ENCODE measurements around the gene NRP1.

NRP1 gene

DNA sequence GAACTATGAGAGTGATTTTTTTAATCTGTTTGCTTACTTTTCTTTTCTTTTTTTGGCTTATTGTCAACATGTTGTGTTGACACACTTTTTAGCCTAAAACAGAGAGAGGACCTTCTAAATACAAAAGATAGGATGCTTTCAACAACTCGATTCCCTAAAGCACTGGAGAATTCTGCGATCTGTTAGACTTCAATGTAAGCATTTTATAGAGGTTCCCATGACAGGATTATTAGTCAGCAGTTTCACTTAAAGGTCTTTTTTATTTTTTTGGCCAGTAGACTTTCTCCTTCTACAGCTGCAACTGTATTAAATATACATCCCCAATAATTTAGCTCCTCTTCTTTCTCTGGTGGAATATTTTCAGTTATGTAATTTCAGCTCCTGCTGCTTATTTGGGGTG, 12.7 kb upstream of the NRP1 start:
- no peak for DNase-seq

DNA sequence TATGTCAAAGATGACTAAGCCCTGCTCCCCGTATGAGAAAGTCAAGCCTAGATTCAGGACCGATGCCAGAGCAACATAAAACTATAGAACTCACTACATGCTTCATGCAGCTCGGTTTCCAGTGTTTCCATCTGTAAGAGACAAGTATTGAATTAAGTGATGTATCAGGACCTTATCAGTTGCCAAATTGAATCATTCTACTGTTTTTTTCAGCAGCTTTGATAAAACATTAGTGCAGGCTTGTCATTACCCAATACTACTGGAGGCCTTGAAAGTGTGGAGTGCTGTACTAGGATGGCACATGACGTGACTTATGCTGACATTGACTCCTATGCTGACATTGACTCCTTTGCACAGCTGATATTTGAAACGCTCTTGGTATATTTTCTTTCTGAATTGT, 10.8 kb upstream of the NRP1 start:
- no peak for DNase-seq

DNA sequence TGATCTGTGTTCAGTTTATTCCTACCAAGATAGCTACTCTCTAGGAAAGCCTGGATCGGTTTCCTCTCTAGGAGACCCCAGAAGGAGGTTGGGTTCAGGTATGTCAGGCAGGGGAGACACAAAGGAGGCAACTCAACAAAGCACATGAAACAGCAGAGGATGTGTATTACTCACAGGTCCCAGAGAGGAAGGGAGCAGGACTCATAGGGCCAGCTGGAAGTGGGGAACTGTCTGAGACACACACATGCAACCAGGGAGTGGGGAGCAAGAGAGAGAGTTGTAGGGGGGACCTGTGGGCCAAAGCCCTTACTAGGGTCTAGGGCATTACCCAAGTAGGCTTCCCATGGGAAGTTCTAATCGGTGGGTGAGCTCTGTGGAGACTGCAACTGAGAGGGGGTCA, 10.2 kb upstream of the NRP1 start:
- DNase-seq, result no peak

DNA sequence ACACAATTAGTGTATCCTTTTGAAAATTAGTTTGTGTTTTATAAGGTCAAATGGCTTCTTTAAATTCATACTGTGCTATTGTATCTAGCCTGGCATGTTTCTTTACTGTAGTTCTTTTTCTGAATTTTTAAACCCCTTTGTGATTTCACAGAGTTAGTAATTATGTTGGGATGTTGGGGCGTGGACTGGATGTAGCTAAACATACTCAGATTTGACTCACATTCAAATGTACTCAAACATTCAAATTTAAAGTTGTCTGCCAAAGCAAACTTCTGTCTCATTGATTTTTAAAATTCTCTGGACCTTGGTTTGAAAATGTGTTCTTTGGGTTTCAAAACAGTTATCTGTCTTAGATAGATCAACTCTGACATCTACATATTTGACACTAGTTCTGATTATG, 7.2 kb upstream of the NRP1 start:
- DNase-seq, result no peak

DNA sequence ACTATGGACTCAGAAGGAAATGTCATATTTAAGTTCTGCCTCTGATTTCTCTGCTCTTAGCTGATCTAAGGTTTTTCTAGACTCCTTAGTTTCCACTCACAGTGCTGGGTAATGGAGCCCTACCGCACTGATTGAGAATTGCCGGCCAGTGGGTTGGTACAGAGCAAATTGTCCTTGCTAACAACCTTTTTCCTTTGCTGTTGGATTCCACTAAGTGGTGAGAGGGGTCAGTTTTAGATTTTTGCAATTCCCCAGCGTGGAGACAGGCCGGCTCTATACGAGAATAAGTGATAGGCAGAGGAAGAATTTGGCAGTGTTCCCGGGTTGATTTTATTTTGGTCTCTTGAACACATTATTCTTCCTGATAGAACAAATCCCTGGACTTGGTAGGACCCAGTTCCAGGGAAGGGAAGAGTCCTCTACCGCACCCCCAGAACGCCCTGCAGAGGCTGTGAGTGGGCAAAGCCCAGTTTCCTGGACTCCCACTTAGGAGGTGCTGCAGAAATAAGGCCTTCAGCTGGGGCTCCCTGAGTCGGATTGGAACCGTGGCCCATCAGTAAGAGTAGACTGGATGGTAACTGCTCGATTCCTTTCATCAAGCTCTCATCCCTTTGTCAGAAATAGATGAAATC, 3.0 kb upstream of the NRP1 start:
- peak; percentile 27 for DNase-seq

DNA sequence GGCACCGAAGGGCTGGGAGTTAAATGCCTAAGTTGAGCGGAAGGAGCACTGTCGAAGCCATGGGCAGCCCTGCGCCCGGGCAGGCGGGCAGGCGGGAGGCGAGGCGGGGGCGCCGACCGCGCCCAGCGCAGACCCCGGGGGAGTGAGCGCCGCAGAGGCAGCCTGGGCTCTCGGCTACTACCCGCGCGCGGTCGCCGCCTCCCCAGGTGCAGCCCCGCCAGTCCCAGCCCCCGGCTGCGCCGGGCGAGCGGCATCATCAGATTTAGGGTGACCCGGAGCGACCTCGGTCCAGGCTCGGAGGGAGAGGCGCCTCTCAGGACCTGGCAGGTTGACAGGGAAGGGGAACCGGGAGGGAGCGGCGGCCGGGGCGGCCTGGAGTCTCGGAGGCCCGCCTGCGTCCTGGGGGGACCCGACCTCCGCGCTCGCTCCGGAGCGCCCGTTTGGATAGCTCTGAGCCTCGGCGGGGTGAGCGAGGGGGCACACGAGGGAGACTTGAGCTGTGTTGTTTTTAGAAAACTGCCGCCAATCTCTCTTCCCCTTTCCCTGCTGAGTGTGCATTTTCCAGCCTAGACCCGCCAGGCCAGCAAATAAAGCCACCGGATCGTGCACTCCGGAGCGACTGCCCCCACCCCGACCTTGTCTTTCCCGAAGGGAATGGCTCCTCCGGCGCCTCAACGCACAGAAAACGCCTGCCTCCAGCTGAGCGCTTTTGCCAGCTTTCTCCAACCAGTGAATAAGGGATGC, 2.3 kb upstream of the NRP1 start:
- DNase-seq, result peak; percentile 39

DNA sequence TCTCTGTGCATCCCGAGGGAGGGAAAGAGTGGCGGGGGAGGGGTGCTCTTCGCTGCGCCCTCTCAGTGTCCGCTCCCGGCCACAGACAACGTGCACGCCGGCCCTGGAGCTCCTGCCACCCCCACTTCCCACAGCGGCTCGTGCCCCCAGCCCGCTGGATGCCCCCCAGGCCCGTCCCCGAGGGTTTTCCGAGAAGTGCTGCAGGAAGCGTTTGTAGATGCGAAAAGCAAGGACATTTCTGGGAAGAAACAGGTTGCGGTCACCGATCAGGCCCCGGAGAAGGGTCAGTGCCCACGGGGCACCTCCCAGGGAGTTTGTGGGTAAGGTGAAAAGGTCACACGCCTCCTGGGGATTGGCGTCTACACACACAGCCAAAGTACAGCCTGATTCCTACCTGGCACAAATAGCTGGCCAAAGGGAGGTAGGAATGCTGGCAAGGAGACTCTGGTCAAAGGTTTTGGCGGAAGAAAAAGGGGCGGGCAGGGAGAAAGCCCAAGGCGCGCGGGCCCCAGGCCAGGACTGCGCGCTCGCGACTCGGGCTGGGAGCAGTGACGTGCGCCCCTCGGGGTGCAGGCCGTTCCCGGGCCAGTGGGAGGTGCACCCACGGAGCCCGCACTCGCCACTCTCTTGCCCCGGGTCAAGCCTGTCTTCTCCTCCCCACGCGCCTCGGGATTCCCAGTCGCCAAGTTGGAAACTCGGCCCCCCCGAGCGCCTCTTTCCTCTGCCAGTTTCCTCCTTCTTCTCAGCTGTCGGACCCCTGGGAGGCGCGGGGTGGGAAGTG, 1.5 kb upstream of the NRP1 start:
- DNase-seq, result peak; percentile 11

DNA sequence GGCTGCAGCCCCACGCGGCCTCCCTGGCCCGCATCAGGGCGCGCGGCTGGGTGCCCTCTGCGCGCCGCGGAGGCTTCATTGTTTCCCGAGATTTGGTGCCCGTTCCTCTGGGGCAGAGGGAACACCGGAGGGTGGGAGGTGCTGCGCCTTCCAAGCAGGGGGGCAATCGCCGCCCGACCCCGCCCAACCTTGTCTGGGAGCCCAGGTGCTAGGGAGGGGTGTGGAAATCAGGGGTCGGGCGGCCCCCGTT, 1.0 kb upstream of the NRP1 start:
- DNase-seq, result no peak

DNA sequence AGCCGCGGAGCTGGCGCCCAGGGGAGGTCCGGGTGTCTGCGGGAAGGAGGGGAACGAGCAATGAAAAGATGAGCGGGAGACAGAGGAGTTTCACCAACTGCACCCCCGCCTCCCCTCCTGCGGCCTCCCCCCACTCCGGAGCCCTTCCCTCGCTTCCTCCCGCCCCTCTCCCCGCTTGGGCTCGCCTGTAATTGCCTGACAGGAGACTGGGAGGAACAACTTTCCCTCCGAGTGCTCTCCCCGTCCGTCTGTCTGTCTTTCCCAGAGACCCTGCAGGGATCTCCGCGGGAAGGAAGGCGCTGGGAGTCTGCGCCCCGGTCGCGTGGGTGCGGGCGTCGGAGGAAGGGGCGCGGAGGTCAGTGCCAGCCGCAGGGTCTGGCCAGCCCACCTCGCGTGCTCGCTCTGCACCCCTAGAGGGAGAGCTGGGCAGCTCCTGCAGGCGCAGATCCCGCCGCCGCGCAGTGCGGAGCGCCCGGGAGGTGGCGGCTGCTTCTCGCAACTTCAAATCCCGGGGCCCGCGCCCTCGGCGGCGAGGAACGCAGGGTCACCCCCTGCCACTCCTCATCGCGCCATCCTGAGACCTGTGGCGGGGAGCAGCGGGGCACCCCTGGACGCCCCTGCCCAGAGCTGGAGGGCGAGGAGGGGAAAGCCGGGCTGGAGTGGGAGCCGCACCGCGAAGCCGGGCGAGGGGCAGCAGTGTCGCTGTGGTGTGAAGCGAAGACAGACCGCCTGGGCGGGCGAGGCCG, 511 bp upstream of the NRP1 start:
- DNase-seq, result peak; percentile 47

DNA sequence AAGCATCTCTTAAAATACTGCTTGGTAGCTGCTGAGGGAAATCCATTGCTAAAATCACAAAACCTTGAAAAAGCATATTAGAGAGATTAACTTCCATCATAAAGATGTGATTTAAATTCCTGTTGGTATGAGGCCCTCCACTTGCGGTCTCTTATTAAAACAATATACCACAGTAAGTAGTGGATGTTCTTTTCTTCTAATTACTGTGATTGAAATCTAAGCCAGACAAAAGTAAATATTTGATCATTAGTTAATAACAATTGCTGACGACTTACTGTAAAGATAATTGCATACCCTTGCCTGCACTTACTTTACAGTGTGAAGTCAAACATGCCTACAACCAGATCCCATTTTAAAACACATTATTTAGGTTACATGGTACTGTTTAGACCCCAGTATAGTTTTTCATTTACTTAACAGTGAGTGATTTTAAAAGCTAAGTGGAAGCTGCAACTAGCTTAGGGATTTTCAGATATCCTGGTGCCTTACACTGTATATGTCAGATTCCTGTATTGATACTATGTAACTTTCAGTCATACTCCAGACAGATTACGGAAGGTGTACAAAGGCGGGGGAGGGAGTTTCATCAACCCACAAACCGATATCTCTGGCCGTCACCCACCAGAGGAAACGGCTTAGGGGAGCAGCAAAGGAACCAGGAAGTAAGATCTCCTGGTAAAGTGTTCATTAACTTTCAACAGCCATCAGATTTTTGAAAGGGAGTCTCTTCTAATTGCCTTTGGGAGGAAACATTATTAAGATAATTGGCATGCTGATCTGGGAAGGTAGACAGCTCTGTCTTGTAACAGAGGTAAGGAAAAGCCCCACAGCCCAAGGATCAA, 986 bp downstream of the NRP1 start:
- DNase-seq, result peak; percentile 33

DNA sequence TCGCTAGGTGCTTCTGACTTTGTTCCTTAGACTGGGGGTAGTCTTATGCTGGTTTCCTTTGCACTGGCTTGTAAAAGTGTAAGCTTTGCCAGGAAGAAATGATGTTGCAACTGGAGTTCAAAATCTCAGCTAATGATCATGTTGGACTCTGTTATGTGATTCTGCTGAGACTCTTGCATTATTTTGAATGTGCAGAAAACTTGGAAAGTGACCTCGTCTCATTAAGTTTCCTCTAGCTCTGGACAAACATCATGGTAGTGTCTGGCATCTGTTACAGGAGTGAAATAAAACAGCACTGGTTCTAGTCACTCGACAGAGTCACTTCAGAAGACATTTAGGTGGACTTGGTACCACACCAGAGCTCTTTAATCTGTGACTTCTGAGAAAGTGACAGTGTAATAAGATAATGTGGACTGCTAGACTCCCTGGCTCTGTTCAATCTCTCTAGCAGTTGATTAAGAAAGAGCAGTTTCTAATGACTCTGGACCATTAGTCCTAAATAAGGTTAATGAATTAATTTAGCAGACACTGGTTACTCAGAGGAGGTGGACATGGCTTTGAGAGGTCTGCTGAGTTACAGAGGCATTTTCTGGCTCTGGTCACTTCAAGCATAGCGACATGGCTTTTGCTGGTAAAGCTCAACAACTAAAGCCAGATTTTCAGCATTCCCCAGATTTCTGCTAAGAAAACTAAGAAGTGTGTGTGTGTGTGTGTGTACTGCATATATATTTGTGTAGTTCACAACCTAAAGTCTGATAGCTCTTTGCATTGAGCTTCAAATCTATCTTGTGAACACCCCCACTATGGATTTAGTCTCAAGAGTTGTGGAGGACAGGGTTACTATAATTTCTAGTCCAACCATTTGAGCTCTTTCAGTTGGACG, 2.0 kb downstream of the NRP1 start:
- DNase-seq, result no peak

DNA sequence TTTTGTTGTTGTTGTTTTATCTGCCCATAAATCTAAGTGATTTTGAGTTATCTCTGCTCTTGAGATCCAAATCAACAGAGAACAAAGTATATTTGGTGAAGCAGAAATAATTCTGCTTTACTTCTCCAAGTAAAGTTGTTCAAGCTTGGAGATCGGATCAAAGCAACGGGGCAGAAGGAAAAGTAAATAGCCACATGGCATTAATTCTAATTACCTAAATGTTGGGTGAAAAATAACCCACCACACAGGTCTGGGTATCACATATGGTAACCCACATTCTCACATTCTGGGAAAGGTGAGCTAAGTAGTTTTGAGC, 3.1 kb downstream of the NRP1 start:
- DNase-seq, result peak; percentile 38

DNA sequence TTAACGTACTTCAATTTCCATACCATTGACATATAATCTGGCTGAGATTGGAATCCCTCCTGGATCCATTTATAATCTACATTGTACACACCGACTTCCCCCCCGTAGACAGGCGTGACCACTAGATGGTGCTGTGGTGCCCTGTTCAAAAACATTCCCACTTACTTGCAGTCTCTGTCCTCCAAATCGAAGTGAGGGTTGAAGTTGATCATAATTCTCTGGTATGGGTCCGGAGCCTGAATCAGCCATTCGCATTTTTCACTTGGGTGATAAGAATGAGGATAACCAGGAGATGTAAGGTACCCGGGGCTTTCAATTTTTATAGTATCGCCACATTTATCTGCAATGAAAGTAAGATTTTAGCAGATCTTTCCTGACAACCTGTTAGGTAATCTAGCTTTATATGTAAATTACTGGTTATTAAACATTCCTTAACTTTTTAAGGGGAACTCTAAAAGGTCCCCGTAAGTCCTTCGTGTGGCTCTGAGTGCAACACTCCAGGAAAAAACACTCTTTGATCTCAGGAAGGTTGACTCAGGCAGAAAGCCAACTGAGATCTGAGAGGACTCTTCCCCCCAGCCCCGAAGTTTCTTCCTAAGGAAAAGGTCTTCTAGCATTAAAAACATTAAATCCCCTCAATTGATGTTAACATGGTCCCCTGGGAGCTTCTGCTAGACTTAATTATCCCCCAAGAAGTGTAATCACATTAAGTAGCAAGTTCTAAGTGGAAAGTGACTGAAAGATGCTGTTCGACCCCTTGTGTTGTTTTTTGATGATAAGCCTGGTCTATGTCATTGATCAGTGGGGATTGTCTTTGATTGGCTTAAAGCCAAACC, 3.7 kb downstream of the NRP1 start:
- DNase-seq, result peak; percentile 49

DNA sequence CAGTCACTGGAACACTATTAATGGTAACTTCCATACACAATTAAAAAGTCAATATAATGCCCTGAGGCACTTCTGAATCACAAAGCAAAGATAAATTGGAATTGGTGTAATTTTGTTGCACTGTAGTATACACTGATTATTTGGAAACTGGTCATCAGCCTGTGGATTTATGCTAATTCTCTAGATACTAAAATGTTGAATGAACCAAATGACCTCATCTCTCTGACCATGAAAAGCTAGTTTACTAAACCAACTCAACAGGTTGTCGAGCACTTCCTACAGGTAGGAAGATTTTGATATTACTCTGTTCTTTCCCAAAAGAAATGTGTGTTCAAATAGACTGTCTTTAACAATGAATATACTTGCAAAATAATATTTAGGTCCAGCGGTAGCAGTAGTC, 5.3 kb downstream of the NRP1 start:
- no peak for DNase-seq

DNA sequence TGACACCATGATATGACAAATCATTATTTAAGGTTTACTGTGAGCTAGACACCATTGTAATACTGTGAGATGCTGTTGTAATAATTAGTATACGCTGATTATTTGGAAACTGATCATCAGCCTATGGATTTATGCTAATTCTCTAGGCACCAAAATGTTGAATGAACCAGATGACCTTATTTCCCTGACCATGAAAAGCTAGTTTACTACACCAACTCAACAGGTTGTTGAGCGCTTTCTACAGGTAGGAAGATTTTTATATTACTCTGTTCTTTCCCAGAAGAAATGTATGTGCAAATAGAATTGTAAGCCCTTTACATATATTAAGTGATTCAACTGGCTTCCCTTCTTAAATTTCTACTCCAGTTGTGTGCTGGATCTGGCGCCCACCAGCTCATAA, 6.2 kb downstream of the NRP1 start:
- DNase-seq, result no peak

DNA sequence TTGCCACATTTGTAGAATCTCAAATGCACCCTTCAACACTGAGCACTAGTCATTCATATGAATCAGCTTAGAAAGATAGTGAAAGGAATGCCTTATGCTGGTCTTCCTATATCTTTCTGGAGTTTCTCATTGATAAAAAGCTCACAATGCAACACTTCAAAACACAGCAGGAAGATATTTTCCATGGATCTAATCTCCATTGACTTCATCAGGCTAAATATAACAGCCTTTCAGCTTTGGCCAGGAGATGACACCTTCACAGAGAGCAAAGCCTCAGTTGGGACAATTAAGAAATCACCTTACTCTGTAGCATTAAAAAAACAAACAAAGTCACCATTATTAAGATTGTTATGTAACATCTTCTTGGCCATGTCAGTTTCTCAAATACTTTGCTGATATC, 6.7 kb downstream of the NRP1 start:
- no peak for DNase-seq

DNA sequence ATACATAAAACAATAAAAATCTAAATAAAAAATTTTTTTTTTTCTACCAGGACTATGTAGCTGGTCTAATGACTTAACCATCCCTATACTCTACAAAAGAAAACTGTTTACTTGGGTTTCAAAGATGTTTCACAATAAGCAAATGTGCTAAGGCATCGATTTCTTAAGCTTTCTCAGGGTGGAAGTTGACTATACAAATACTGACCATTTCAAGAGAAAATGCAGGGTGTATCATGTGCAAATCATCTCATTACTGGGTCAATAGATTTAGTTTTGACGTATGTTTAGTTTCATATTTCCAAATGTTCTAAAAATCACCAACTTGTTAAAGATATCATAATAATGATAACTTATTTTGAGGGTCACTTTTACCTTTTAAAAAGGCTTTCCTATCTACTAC, 7.5 kb downstream of the NRP1 start:
- DNase-seq, result no peak

DNA sequence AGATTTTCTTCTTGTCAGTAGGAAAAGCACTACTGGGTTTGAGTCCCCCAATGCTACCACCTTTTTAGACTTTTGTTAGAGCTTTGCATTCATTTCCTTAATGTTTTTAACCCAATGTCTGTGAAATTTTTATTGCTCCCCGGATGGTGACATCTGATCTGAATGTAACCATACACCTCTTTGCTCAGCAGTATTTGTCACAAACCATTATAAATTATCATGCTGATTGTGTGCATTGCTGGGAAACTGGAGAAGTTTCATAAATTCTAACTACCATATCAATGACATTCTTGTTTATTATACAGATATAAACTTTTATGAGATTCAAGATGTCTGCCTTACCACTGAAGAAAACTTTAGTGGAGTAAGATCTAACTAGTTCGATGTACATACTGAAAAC, 8.5 kb downstream of the NRP1 start:
- no peak for DNase-seq

DNA sequence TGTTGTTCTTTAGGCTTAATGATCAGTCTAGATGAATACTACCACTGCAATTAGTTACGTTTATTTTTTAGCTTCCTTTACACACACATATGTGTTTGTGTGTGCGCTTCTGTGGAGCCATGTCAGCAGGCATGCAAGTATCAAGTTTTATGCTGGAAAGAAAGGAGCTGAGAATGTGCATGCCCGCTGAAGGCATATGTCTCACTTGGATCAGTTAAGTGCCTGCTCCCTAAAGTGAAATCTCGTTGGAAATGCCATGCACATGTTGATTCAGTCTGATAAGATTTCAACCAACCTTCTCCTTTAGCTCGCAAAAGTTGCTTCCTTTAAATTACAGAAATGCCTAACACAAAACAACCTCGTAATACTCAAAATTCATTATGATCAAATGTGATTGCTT, 10.7 kb downstream of the NRP1 start:
- DNase-seq, result no peak

DNA sequence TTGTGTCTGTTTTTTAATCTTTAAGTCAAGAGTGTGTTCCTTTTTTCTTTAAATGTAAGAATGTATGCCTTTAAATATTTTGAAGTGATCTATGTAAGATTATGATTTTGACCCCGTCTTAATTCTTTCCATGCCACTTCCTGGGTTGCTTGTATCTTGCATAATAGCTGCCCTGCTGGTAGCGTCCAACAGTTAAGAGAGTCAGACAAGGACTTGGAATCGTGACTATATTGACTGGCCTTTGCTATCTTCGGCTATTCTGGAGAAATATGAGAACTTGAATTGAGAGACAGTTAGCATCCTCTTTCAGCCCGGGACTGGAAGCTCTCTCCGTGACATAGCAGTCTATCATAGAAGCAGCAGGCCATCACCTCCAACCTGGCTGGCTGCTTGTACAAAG, 13.0 kb downstream of the NRP1 start:
- no peak for DNase-seq

DNA sequence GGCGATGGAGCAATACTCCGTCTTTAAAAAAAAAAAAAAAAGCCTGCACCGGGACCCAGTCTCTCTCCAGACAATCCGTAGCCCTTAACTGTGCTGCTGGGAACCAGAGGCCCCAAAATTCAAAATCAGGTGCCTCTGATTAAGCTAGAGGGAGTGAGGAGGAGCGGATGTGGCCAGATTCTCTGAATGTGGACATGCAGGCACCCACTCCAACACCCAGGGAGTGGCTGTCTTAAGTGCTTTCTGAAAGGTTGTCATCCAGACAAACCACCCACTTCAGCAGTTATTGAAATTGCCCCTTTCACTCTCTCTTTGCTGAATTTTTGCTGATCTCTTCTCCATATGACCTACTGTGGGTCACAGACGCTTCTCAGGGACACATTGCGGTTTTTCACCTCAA, 14.2 kb downstream of the NRP1 start:
- DNase-seq, result peak; percentile 4
